GM18511 (cell line): ENCODE data around the gene SRGAP1.

ENCODE experiments used
- ATAC-seq: cut with Tn5 transposase; IDR thresholded peaks from one replicate; pipeline ENCODE4 v1.9.1; 2021; ENCODE audit warnings: mild to moderate bottlenecking, moderate library complexity; ENCODE audit not compliant: unreplicated experiment

SRGAP1 gene

DNA sequence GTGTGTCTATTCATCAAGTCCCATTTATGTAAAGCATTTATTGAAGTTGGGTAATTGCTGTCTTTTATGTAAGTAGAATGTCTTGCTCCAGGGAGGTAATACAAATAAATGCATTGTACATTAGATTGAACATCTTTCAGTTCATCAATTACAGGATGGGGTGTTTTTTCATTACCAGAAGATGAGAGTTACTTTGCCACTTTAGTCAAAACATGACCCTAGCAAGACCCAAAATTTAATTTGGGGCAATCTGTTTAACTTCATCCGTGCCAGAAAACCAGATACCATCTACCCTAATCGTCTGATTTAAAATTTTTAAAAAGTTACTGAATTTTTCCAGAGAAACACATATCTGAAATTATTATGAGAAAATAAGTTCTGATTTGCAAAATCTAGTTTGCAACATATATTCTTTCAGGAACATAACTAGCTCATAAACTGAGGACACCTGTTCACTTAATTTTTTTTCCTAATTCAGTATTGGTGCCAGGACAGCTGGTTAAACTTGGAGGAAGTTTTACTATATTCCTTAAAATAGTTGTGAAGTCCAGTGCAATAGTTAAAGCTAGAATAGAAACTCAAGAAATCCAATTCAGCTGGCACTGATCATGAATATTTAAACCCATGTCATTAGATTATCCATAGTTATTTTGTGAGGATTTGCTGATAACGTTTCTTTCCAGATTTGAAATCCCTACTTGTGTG, 114.5 kb downstream of the SRGAP1 start:
- ATAC-seq, result no peak

DNA sequence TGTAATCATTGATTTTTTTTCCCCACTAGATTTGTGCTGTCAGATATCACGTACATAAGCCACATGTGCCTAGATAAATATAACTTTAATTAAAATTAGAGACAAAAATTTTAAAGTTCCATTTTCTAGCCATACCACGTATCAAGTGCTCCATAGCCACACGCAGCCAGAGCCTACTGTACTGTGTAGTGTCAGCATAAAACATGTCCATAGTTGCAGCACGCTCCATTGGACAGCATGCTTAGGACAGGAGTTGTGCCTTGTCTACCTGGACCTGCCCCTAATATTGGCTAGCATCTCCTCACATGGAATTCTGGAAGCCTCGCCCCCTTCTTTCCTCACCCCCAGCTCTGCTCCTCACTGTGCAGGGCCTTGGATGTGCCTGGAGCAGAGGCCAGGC, 116.5 kb downstream of the SRGAP1 start:
- no peak for ATAC-seq

DNA sequence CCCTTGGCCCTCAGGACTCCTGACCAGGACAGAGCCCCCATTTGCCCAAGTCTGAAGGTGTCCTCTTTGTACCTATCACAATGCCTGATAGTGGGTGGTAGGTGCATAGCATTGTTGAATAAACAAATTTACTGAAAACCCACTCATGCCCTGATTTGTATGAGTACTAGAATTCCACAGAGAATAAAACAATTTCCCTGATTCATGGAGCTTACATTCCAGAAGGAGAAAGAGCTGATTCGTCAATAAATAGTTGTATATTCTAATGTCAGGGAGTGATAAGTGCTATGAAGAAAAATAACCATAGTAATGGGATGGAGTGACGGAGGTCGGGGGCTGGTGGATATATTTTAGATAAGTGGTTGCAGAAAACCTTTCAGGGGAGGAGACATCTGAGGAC, 117.0 kb downstream of the SRGAP1 start:
- no peak for ATAC-seq

DNA sequence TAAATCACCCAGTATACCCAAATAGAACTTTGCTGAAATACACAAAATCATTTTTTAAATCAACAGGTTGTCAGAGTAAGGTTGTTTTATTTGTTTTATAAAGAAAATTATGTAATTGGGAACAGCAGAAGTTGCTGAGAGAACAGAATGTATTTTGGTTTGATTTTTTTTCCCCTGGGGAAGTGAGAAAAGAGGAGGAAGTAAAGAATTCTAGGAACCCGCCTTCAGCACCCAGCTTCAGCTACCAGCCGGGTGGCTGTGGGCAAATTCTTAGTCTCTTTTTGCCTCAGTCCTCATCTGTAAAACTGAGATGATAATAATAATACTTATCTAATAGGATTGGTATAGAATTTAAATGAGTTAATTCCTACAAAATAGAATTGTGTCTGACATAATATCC, 119.4 kb downstream of the SRGAP1 start:
- ATAC-seq, result no peak

DNA sequence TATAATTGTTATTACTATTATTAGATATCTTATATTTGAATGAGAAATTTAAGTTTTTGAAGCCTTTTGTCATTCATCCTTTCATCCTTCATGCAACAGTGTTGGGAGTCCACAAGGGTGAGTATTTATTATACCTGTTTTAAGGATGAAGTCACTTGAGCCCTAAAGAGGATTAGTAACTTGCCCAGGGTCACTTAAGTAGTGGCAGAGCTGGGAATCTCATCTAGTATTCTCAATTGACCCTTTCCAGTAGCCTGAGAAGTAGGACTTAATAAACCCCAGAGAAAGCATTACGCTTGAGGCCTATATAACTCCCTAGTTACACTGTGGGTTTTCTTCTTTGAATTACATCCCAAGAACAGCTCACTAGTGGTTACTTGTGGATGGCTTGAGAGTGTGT, 119.8 kb downstream of the SRGAP1 start:
- no peak for ATAC-seq

DNA sequence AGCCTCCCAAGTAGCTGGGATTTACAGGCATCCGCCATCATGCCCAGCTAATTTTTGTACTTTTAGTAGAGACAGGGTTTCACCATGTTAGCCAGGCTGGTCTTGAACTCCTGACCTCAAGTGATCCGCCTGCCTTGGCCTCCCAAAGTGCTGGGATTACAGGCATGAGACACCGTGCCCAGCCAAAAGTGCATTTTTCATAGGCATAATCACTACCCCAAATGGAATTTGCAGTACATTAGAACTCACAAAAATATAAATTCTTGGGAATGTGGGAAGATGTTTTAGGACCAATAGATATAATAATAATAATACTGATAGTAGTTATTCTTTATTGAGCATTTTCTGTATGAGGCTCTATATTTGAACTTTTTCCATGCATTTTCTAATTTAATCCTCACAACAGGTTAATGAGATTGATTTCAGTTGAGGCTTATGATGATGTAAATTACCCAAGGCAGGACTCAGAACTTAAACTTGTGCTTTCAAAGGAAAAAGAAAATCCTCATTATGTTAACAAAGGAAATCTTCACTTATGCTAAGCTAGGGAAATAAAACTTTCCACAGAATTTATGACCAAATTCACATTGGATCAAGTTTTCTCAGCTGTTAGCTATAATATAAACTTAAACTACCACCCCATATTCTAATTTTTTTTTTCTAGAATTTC, 121.6 kb downstream of the SRGAP1 start:
- ATAC-seq, result no peak

DNA sequence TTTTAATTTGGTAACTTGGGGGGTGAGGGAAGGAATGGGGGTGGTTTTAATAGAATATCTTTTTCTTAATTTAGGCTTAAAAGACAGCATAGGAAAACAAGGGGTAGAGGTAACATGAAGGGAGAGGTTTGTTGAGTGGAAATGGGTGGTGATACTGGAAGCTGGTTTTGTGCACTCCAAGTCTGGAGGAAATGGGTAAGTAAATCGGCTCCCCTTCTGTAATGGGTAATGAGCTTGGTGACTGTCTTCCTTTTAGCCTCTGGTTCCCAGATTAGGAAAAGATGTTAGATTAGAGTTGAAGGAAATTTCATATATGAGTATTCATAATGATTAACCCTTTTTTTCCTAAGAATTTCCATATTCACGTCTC, 122.1 kb downstream of the SRGAP1 start:
- ATAC-seq, result no peak

DNA sequence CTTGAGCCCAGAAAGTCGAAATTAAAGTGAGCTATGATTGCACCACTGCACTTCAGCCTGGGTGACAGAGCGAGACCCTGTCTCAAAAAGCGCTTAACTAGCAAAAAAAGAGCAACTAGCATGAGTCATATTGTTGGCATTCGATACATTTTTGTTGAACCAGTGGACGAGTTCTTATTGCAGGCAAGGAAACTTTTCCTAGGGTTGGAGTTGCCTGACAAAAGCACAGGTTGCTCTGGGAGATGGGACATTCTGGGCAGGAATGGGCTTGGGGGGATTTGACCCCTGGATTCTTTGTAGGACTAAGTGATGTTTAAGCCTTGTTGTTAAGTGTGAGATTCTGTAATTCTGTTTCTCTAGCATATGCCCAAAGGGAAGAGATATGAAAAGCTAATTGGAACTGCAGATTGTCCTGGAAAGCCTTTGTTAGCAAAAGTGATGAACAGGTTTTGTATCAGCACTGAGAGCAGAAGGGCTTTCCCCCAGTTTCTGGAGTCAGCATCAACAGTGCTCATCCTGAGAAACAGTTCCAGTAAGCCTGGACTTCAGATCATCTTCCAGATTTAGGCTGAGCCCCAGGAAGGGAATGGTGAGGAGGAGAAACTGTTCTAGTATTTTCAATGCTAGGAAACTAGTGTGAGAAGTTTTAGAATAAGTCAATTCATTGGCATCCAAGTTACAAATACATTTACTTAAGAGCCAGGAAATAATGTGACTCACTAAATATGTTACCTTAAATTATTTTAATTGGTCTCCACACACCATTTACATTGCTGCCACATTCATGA, 123.1 kb downstream of the SRGAP1 start:
- ATAC-seq, result no peak

DNA sequence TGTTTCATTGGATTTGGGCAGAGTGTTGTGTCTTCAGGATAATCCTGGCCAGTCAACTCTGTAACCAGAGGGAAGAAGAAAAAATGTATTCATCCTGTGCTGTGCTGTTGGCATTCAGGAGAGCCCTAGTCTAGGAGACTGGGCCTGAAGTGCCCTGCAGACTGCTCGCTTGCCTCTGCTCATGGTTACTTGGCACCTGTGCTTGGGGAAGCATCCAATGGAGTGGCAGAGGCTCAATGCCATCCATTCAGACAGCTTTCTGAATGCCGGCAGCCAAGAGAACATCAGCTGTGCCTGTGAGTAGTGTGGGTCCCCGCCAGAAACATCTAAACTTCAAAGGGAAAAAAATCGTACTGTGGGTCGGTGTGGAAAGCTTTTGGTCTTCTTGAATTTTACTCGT, 124.2 kb downstream of the SRGAP1 start:
- no peak for ATAC-seq

DNA sequence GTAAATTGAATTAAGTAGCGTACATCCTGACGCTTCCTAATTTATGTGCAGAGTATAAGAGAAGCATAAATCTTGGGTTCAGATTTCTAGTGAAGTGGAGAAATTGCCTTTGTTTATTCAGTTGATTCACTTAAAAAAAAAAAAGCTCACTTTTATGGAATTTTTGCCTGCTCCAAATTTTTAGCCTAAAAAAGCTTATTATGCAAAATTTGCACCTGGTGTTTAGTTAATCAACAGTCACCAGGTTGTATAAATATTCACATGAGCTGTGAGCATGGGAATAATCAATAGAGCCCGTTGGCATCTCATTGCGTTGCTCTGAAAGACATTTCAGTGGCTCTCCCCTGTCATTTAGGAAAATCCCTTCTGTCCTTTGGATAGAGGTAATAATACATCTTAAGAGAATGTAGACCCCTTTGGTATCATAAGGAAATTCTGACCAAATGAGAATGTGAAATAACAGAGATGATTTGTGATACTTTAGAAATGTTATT, 132.4 kb downstream of the SRGAP1 start:
- ATAC-seq, result no peak

DNA sequence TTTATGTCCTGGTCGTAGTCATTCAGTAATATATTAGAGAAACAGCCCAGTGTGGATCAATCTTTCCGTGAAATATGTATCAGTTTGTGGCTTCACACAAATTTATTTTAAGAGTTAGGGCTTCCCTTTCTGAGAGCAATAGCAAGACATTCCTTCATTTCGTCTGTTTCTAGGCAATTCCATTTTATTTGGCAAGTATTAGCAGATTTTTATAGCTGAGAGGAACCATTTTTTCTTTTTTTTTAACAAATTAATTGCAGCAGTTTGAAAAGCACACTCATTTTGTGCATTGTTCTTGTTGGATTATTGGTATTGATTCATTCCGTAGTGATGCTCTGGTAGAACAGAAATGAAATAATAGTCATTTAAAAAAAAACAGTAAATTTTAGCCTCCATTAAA, 132.9 kb downstream of the SRGAP1 start:
- no peak for ATAC-seq

DNA sequence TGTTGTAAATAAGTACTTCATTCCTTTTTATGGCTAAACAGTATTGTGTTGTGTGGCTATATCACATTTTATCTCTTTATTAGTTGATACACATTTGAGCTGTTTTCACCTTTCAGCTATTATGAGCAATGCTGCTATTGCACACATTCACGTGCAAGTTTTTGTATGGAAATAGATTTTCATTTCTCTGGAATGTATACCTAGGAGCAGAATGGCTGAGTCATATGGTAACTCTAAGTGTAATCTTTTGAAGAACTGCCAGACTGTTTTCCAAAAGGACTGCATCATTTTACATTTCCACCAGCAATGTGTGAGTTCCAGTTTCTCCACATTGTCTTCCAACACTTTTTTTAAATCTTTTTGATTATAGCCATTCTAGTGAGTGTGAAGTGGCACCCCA, 134.0 kb downstream of the SRGAP1 start:
- ATAC-seq, result no peak

DNA sequence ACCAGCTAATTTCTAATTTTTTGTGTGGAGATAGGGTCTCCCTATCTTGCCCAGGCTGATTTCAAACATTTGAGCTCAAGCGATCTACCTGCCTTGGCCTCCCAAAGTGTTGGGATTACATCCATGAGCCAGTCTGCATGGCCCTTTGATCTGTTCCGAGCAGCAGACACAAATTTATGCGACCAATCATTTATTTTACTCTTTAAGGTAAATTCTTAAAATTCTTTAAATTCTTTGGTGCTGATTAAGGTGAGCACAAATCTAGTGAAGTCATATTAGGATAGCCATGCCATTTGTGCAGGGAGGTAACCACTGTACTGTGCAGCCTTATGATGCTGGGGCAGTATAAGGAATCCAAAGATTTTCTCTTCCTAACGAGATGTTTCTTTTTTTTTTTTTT, 135.7 kb downstream of the SRGAP1 start:
- ATAC-seq, result no peak

DNA sequence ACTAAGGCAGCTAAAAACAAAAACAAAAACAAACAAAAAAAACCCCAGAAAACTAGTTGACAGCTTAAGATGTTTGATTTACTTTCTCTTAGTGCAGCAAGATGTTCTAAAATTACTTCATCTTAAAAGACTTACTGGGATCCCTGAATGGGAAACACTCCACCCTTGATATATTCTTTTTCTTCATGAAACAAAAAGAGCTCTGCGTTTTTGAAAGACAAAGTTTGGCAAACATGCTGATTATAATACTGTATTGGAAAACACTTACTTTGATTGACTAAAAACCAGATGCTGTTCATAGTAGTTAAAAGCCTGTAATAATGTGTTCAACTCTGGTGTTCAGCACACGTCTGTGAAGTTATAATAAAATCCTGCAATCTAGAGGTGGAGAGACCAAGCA, 136.8 kb downstream of the SRGAP1 start:
- no peak for ATAC-seq

DNA sequence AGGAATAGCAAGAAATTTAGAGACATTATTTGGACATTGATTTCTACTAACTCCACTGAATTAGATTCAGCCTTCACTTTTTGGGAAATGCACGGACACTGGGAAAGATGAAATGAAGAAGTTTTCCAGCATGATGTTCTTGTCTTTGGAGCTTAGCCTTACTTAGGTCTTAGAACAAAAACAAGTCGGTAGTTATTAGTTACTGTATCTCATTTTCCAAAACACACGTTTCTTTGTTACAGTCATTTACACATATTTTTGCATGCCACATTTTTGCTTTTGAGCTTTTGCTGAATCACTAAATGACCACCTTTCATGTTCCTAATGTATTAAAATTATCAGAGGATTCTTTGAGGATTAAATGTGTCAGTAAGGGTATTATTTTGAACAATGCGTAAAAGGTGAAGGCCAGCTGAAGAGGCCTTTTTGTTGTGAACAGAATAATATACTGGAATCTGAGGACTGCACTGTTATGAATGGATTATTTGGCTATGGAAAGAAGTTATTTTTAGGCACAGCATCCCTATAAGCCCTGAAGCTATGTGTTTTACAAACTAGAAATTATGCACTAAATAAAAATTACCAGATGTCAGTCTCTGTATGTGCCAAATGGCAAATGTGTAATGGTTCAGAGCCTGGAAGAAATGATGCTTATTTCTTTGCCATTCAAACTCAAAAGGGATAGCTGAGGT, 138.2 kb downstream of the SRGAP1 start:
- ATAC-seq, result no peak

DNA sequence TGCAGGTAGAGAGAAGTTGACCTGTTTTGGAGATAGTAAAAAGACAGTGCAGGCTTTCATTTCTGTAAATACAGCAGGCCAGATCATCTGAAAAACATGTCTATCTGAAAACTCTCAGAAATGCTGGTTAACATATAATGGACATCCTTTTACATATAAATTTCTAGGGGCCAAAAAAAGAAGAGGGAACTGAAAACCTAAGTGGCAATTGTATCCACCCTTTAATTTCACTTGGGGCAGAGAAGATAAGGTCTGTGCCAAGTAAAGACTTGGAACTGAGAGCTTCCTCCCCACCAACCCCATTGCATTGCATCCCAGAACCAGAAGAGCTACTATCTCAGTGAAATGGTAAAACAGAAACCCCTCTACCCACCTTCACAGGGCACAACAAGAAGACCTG, 141.0 kb downstream of the SRGAP1 start:
- ATAC-seq, result no peak

DNA sequence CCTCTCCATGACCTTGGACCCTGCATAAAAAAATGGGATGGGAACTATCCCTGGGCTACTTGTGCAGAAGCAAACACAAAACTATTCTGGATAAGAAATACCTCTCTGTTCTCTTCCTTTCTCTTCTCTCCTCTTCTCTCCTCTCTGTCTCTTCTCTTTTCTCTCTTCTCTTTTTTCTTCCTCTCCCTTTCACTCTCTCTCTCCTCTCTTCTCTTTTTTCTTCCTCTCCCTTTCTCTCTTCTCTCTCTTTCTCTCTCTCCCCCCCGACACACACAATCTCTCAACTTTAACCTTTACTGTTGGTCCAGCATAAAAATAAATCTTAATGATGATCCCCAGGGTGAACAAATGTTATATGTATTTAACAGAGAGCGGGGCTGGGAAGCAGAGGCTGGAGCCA, 141.4 kb downstream of the SRGAP1 start:
- ATAC-seq, result no peak

DNA sequence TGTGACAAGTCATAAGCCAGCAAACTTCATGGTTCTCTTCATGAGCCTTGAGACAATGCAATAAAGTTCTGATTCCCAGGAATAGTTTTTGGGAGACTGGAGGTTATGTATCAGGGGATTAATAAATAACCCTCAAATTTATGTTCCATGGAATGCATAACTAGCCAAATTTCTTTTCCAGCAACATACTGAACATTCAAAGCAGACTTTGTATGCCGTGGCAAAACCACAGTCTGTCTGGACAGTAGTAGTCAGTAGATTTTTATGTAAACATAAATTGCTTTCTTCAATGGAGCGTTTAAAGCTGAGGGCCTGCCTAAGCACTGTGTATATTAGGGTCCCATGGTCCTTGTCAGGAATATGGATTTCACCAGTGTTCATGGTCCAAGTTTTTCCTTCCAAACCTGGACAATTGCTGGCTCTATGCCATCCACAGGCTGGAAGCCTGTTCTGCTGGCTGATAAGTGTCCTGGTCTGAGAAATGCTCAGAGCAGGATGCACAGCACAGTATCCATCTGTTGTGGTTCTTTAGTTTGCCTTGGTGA, 144.9 kb downstream of the SRGAP1 start:
- no peak for ATAC-seq

DNA sequence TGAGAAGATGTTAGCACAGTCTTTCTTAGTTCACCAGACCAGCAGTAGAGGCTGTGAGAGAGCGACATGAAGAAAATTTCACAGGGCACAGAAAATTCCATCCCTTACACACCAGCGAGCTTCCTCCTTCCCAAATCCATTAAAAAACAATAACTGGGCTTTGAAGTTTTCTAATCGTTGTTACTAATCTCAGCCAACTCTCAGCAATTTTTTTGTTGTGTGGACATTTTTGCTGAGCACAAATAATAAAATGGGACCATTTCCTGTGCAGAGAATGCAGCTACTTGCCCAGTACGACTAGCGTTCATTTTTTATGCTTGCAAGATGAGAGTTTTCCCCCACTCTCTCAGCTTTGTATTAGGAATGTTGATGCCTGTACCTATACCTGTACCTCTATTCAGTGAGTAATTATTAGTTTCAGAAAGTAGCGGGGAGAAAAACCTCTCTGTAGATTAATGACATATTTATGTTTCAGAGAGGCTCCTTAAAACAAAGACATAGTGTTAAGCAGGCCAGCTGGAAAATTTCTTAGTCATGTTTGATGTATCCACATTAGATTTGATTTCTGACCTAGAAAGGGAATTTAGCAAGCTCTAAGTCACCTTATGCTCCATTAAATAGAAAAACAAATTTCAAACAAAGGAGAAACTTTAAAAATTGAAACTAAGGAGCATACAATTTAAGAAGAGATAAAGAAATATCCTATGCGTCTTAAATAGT, 146.5 kb downstream of the SRGAP1 start:
- ATAC-seq, result no peak

DNA sequence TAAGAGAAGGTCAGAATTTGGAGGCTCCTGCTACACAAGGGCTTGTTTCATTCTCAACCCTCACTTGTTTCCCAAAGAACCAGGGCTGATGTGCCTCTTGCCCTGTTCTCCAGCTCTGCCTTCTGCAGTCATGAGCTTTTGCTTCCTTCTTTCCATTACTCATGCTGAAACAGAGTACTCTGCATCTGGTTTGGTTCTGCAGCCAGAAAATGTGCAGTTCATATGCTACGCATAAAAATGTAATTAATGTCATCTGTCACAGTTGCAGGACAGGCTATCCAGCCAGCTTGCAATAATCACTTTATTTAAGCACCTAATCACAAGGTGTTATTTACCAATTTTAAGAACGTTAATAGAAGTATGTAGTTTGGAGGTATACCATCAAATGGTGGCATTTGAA, 150.2 kb downstream of the SRGAP1 start:
- no peak for ATAC-seq
